Liver (tissue), 9 donors: Measurements from ENCODE around the gene TRIM33. TPM values are rescaled to one million over a fixed set of nuclear protein-coding genes. Genes with fewer than 3 reads are reported as not detected.

Experiments used
- DNase-seq: peaks from one replicate; pipeline ENCODE4 v3.0.0-alpha.2; 2017; ENCODE audit warnings: low spot score
- H3K27ac ChIP-seq, 2 donors: one replicate each; pipeline ENCODE4 v1.7.0; 2013; ENCODE audit warnings: inconsistent platforms in 2 of 2, low read length in 2 of 2, control low read depth in 1 of 2, low read depth in 1 of 2, mild to moderate bottlenecking in 1 of 2
- H3K27me3 ChIP-seq, 4 donors: one replicate each; pipeline versions ENCODE4 v1.6.1 to v1.7.0; 2013; ENCODE audit warnings: low read length in 3 of 4, inconsistent platforms in 1 of 4, mild to moderate bottlenecking in 1 of 4, moderate library complexity in 1 of 4; ENCODE audit not compliant: control insufficient read depth in 4 of 4, insufficient read depth in 4 of 4
- H3K36me3 ChIP-seq, 4 donors: one replicate each; pipeline versions ENCODE4 v1.6.1 to v1.7.0; 2013; ENCODE audit warnings: low read length in 3 of 4, mild to moderate bottlenecking in 3 of 4, low read depth in 1 of 4, moderate library complexity in 1 of 4; ENCODE audit not compliant: control insufficient read depth in 4 of 4, insufficient read depth in 3 of 4
- H3K4me1 ChIP-seq, 4 donors: one replicate each; pipeline versions ENCODE4 v1.6.1 to v1.7.0; 2013; ENCODE audit warnings: low read length in 3 of 4, mild to moderate bottlenecking in 3 of 4, moderate library complexity in 1 of 4; ENCODE audit not compliant: control insufficient read depth in 4 of 4, insufficient read depth in 4 of 4
- H3K4me3 ChIP-seq, 3 donors: one replicate each; pipeline versions ENCODE4 v1.6.1 to v1.7.0; 2013; ENCODE audit warnings: low read length in 3 of 3, control low read depth in 1 of 3, low read depth in 1 of 3, mild to moderate bottlenecking in 1 of 3
- H3K9ac ChIP-seq, 2 donors: one replicate each; pipeline ENCODE4 v1.7.0; 2013; ENCODE audit warnings: low read length in 2 of 2, mild to moderate bottlenecking in 2 of 2, moderate library complexity in 2 of 2, control low read depth in 1 of 2, low read depth in 1 of 2
- H3K9me3 ChIP-seq, 4 donors: one replicate each; pipeline versions ENCODE4 v1.6.1 to v1.7.0; 2013; ENCODE audit warnings: low read length in 3 of 4; ENCODE audit not compliant: control insufficient read depth in 4 of 4
- EGR1 ChIP-seq, 2 donors: IDR thresholded peaks; 2 replicates each; pipeline ENCODE4 v1.6.1; 2016 to 2018; ENCODE audit warnings: antibody characterized with exemption in 2 of 2, low read depth in 2 of 2
- FOXA1 ChIP-seq: IDR thresholded peaks from 2 replicates; pipeline ENCODE4 v1.6.1; 2016; ENCODE audit warnings: antibody characterized with exemption
- FOXA2 ChIP-seq: IDR thresholded peaks from 2 replicates; pipeline ENCODE4 v1.6.1; 2016; ENCODE audit warnings: antibody characterized with exemption
- HNF4A ChIP-seq, 2 donors: conservative IDR thresholded peaks; 2 replicates each; pipeline ENCODE4 v1.6.1; 2016; ENCODE audit warnings: antibody characterized with exemption in 2 of 2, mild to moderate bottlenecking in 2 of 2
- HNF4G ChIP-seq: IDR thresholded peaks from 2 replicates; pipeline ENCODE4 v1.6.1; 2016; ENCODE audit warnings: antibody characterized with exemption
- JUND ChIP-seq, 2 donors: IDR thresholded peaks; 2 replicates each; pipeline ENCODE4 v1.6.1; 2016; ENCODE audit warnings: antibody characterized with exemption in 2 of 2
- MAX ChIP-seq: IDR thresholded peaks from 2 replicates; pipeline ENCODE4 v1.6.1; 2016; ENCODE audit warnings: antibody characterized with exemption
- RAD21 ChIP-seq, 2 donors: IDR thresholded peaks; 2 replicates each; pipeline ENCODE4 v1.6.1; 2016; ENCODE audit warnings: antibody characterized with exemption in 2 of 2, mild to moderate bottlenecking in 2 of 2
- REST ChIP-seq: IDR thresholded peaks from 2 replicates; pipeline ENCODE4 v1.6.1; 2016; ENCODE audit warnings: antibody characterized with exemption, mild to moderate bottlenecking
- RXRA ChIP-seq, 2 donors: IDR thresholded peaks; 2 replicates each; pipeline ENCODE4 v1.6.1; 2017 to 2018; ENCODE audit warnings: antibody characterized with exemption in 2 of 2, mild to moderate bottlenecking in 1 of 2
- YY1 ChIP-seq: IDR thresholded peaks from 2 replicates; pipeline ENCODE4 v1.6.1; 2016; ENCODE audit warnings: antibody characterized with exemption, mild to moderate bottlenecking
- WGBS: extraction: QIAGEN DNeasy Blood & Tissue Kit; methylation state at CpG from one replicate; pipeline ENCODE4 v1.1.7; 2013; 5-methylcytosine and 5-hydroxymethylcytosine counted together
- polyA plus RNA-seq, 2 donors: library from polyadenylated mRNA; stranded (reverse) in 1 of 2; unstranded in 1 of 2; fragments of 200-250 nt in 1 of 2; fragments of >200 nt in 1 of 2; fragmentation: Nextera tagmentation in 1 of 2; extraction: Ambion mirVana in 1 of 2; gene quantifications; one replicate each; pipeline versions ENCODE4 v1.2.1 to v1.2.3, GENCODE V29; 2013 to 2015
- total RNA-seq, 2 donors: library from RNA; depleted of rRNA; stranded (reverse); fragments of >200 nt; gene quantifications; one replicate each; pipeline ENCODE4 v1.2.3, GENCODE V29; 2014
- TF ChIP-seq, protein P1 (sequence below): IDR thresholded peaks from 2 replicates; pipeline ENCODE4 v1.6.1; 2016; ENCODE audit warnings: antibody characterized with exemption
- TF ChIP-seq, protein P2 (sequence below): fragments of 150-350 bp; IDR thresholded peaks from 2 replicates; pipeline ENCODE4 v1.5.1; 2017; ENCODE audit warnings: improper control_type of control experiment, low read depth, low read length; ENCODE audit not compliant: missing input control
- donor health status: healthy.
- donor health status: healthy.
- donor health status: healthy.
- donor health status: healthy.
- donor health status: healthy.

The TRIM33 gene
- total and polyA plus RNA-seq, 4 donors = 4.5 to 30.5 (median 16.6) TPM

DNA sequence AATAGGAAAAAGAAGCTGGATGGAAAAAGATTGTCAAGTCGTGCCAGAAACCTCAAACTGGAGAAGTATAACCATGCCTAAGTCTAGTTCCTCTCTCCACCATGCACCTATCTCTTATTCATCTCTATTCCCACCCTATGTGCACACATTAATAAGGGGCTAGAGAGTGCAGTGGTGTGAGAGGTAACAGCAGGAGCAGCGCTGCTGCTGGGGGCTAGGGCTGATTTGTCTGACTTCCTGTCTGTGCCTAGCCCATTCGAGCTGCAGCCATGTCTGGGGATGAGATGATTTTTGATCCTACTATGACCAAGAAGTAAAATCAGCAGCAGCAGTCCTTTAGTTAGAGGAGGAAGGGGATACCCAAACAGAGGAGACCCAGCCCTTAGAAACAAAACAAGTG lies 43.0 kb downstream of the TRIM33 start:
- Histone ChIP-seq H3K4me3 (no peak overlapping the region), H3K9ac (no peak overlapping the region), H3K27me3 (no peaks in the 10 kb centered on the region), H3K9me3 (no peaks in the 10 kb centered on the region), H3K27ac (no peak overlapping the region), H3K4me1 (peaks cover 6 to 16% (median 15%) of the 10 kb centered on the region in 4 donors), H3K36me3 (no peaks in the 10 kb centered on the region)
- no peak for DNase-seq
- WGBS = 69% methylated on average over 3 of the region's 3 CpGs
- no peak for TF ChIP-seq HNF4G
- no peak for TF ChIP-seq REST

DNA sequence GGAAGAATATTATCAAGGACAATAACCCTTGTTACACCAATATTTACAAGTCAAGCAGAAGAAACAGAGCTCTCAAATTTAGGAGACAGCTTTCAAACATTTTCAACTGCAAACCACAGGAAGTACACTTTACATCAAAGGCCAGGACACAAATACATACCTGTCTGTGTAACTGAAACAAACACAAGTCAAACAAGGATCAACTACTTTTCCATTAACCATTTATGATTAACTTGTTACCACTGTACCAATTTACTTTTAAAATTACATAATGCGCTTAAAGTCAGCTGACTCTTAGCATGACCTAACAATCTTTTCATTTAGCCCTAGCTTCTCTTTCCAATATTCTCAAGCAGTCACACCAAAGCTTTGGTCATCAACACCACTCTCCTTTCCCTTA lies 43.5 kb downstream of the TRIM33 start:
- Histone ChIP-seq H3K9ac (no peak overlapping the region), H3K9me3 (no peaks in the 10 kb centered on the region), H3K36me3 (no peaks in the 10 kb centered on the region), H3K27ac (no peak overlapping the region), H3K4me3 (no peak overlapping the region), H3K4me1 (peaks cover 6 to 21% (median 19%) of the 10 kb centered on the region in 4 donors), H3K27me3 (no peaks in the 10 kb centered on the region)
- no peak for DNase-seq
- TF ChIP-seq HNF4G (no peak), JUND (IDR thresholded peaks at IDR 0.05) (no peak), HNF4A (conservative IDR thresholded peaks at IDR 0.05) (no peak), MAX (no peak), EGR1 (IDR thresholded peaks at IDR 0.05; ENCODE audit: low read depth in 2 of 2) (no peak)
- 61% methylated on average over 1 of the region's 1 CpG for WGBS

DNA sequence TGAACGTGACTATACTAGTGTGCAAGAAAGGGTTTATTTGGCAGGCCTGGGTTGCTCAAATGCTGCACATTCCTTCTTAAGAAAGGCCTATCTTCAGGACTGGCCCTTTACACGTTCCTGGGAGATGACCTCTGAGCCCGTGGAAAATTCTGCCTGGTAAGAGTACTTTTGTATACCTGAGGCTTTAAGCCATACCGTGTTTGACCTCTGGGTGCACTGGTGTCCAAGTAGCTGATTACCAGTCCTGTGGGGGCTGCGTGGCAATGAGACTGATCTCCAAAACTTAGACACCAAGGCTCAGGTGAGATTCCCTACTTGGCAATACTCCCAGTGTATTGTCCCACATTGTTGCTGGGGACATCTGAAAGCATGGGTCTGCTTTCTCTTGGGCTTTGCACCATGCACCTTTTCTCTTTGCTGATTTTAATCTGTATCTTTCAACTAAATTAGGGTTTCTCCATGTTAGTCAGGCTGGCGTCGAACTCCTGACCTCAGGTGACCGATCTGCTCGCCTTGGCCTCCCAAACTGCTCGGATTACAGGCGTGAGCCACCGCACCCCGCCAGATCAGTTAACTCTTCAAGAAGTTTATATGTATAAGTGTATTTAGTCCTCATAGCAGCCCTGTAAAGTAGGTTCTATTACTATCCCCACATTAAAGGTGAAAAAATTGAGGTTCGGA lies 44.5 kb downstream of the TRIM33 start:
- no peaks in the 10 kb centered on the region for H3K27me3 ChIP-seq
- no peak overlapping the region for H3K4me3 ChIP-seq
- no peaks in the 10 kb centered on the region for H3K9me3 ChIP-seq
- 85% methylated on average over 14 of the region's 14 CpGs for WGBS
- peaks cover 6 to 27% (median 21%) of the 10 kb centered on the region in 4 donors for H3K4me1 ChIP-seq
- DNase-seq = no peak
- no peak overlapping the region for H3K9ac ChIP-seq
- no peaks in the 10 kb centered on the region for H3K36me3 ChIP-seq
- no peak for TF ChIP-seq YY1
- TF ChIP-seq, protein P1, sequence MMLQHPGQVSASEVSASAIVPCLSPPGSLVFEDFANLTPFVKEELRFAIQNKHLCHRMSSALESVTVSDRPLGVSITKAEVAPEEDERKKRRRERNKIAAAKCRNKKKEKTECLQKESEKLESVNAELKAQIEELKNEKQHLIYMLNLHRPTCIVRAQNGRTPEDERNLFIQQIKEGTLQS = no peak
- TF ChIP-seq FOXA2 = no peak
- TF ChIP-seq HNF4A (conservative IDR thresholded peaks at IDR 0.05) = no peak
- TF ChIP-seq, protein P2, sequence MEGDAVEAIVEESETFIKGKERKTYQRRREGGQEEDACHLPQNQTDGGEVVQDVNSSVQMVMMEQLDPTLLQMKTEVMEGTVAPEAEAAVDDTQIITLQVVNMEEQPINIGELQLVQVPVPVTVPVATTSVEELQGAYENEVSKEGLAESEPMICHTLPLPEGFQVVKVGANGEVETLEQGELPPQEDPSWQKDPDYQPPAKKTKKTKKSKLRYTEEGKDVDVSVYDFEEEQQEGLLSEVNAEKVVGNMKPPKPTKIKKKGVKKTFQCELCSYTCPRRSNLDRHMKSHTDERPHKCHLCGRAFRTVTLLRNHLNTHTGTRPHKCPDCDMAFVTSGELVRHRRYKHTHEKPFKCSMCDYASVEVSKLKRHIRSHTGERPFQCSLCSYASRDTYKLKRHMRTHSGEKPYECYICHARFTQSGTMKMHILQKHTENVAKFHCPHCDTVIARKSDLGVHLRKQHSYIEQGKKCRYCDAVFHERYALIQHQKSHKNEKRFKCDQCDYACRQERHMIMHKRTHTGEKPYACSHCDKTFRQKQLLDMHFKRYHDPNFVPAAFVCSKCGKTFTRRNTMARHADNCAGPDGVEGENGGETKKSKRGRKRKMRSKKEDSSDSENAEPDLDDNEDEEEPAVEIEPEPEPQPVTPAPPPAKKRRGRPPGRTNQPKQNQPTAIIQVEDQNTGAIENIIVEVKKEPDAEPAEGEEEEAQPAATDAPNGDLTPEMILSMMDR = no peak
- no peak for TF ChIP-seq REST
- no peak for TF ChIP-seq EGR1 (IDR thresholded peaks at IDR 0.05; ENCODE audit: low read depth in 2 of 2)
- TF ChIP-seq HNF4G = no peak
- TF ChIP-seq RAD21 (IDR thresholded peaks at IDR 0.05) = no peak
- TF ChIP-seq FOXA1 = no peak
- TF ChIP-seq MAX = no peak
- TF ChIP-seq RXRA (IDR thresholded peaks at IDR 0.05) = no peak
- no peak overlapping the region for H3K27ac ChIP-seq
